Stimulated activated CD8-positive, alpha-beta memory T cell treated with anti-CD3 and anti-CD28 coated beads, Interleukin-12 subunit alpha, Interleukin-12 subunit beta, amount 100 ng/mL, for 24 hours (primary cell): ENCODE results near the gene PDE9A.
"Not testable (repeated sequence)": the region's sequence is repeated elsewhere in the genome, so short reads cannot be mapped to it uniquely, and the experiment has no call there.

Source experiments
- DNase-seq: peaks from one replicate; pipeline ENCODE4 v3.0.0-alpha.2; 2020; ENCODE audit errors: extremely low read depth

The PDE9A gene

DNA sequence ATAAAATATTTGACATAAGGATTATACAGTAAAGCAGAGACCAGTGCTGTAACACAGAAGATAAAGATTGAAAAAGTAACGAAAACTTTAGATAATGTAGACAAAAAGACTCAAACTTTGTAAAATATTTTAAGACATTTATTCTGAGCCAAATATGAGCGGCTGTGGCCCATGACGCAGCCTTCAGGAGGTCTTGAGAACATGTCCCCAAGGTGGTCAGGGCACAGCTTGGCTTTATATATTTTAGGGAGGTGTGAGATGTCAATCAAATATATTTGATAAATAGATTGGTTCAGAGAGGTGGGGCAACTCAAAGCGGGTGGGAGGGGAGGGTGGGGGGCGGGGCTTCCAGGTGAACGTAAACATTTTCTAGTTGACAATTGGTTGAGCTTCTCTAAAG is 144.7 kb downstream of the PDE9A start:
- DNase-seq: no peak

DNA sequence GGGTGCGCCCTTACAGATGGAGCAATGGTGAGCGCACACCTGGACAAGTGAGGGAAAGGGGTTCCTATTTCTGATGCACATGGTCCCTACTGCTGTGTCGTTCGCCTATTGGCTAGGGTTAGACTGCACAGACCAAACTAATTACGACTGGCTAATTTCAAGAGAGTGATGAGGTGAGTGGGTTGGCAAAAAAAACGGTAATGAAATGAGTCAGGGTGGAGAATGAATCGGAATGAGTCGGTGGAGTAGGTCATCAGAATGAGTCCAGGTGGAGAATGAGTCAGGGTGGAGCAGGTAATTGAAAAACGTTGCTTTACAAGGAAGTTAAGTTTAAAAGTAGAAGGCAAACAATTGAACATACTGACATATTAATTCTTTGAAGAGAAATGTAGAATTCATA is 146.1 kb downstream of the PDE9A start:
- no peak for DNase-seq

DNA sequence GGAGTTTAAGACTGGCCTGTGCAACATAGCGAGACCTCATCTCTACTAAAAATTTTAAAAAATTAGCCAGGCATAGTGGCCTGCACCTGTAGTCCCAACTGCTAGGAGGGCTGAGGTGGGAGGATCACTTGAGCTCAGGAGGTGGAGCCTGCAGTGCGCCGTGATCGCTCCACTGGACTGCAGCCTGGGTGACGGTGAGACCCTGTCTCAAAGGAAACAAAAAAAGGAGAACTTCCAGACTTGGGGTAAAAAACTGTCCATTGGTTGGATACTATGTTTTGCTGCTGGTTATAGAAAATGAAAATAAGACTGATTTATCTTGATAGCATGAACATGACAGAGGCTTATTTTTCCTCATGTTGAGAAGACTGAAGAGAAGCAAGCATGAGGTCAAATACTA is 146.5 kb downstream of the PDE9A start:
- DNase-seq: no peak

DNA sequence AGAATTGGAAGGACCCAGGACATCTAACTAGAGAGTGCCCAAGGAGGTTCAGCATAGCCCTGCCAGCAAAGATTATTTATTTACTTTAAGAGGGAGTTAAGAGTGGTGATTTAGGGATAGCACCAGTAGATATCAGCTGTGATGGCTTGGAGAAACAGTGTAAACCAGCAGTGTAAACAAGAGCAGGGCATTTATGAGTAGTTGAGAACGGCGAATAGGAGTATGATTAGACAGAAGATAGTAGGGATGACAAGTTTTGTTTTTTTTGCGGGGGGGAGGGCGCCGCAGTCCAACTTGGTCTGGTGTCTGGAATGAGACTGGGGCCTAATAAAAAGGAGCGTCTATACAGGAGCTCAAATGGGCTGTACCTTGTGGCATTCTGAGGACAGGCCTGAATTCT is 148.2 kb downstream of the PDE9A start:
- not testable (repeated sequence) for DNase-seq

DNA sequence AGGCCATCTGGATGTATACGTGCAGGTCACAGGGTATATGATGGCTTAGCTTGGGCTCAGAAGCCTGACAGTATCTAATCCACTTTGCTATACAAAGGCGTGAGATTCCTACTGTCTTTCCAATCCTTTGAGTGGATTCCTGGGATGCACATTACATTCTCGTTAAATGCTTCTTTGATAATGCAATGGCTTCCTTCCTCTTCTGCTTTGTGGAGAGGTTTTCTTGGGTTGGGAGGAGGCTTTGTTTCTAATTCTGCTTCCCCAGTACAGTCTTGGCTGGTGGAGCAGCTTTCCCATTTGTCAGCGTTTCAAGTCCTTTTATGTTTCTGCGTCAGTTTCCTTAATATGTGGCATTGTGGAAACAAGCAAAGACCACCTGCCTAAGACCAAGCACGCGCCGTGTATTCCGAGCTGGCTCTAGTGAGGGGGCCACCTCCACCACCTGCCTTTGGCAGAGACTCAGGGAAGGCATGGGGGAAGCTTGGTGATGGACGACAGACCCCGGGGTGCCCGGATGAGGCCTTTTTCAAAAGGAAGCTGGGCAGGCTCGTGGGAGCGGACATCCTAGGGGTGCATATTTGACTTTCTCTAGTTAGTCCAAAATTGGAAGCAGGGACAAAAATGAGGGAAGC is 153.2 kb downstream of the PDE9A start:
- no peak for DNase-seq

DNA sequence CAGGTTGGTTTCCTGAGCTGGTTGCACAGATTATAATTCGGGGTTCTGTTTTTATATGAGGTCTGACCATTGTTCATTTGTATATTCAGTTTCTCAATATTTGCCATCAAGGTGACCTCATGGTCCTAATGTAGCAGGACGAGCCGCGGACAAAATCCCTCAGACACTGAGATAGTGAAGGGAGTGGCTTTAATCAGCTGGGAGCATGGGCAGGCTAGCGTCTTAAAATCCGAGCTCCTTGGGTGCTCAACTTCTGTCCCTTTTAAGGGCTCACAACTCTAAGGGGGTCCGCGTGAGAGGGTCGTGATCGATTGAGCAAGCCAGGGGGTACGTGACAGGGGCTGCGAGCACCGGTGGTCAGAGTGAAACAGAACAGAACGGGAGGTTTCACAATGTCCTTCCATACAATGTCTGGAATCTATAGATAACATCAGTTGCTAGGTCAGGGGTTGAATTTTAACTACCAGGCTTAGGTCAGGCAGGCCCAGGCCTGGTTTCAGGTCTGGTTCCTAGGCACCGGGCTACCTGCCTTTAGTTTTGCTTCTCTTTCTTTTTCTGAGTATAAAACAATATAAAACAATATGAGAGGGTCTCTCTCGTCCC is 154.0 kb downstream of the PDE9A start:
- DNase-seq: not testable (repeated sequence)

DNA sequence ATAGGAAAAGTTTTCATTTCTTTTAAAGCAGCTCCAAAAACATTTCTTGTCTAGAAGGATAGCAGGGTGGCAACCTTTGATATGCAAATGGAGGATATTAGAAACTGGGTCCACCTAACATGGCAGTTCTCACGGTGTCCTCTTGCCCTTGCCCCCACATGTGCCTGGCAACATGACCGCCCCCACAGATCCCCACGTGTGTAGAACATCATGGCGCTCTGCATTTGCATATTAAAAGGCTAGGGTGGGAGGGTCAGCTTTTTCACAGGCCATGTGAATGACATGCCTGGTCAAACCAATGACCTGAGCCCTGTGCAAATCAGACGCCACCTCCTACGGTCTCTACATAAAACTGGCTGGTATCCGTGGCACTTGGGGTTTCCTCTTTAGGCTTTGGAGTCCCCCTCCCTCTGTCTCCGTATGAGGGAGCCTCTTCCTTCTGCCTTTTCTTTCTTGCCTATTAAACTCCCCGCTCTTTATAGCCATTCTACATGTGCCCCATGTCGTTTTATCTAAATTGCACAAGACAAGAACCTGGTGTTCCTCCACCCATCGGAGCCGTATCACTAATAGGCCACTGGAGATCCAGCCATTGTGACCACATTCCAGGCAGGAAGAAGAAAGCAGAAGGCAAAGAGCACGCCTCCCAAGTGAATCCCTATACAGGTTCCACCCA is 154.7 kb downstream of the PDE9A start:
- DNase-seq: no peak

DNA sequence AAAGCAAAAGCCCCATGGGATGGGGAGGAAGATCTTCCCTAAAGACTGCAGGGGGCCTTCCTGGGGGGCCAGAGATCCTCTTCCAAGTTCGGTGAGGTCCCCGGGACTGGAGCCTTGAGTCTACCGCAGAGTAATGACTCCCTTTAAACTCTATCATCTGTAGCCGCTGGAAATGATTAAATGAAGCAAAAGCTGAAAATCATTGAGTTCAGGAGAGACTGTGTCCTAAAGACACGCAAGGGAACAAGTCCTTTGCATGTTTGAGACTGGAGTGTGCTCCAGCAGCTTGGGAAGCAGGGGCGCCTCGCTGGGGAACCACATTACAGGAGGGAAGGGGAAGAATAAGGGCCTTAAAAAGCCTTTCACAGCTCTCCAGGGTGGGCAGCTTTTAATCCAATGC is 155.8 kb downstream of the PDE9A start:
- DNase-seq: no peak

DNA sequence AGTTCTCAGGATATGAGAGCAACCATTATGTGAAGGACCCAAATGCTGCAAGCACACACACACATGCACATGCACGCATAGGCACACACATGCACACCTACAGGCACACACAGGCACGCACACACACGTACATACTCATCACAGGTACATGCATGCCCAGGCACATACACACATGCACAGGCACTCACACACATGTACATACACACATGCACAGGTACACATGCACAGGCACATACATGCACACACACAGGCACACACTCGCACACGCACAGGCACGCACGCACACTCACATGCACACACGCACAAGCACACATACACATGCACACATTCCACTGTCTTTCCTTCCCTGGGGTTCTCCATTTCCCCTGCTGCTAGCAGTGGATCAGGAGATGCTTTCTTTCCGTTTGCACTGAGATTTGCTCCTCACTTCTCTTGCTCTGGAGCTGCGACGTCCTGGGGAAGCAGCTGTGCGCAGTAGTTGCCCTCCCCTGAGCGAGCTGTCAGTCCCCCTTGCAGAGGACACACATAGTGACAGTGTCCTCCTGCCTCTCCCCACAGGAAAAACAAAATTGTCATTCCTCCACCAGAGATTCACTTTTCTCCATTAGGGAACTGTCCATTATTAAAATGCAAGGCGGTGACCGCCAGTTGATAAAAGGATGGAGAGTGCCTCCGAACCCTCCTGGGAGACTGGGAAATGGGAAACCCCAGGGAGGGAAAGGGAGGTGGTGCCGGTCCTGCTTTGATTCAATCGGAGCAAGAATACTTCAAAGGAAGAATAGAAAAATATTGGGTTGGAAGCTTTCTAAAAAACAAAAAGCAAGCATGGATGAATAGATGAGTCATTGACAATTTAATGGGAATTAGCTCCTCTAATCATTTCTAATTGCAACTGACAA is 156.4 kb downstream of the PDE9A start:
- no peak for DNase-seq

DNA sequence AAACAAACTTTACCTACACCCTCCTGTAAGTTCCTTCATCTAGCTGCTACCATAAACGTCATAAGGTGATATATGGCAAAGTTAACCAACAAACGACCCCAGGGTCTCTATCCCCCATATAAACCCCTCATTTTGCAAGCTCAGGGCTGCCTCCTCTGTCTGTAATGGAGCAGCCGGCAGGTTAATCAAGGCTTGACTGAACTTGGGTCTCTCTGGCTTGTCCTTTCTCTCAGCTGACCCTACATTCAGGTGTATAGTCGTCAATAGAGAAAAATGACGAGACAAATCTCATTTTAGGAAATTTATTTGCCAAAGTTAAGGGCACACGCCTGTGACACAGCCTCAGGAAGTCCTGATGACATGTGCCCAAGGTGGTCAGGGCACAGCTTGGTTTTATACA is 158.5 kb downstream of the PDE9A start:
- no peak for DNase-seq

DNA sequence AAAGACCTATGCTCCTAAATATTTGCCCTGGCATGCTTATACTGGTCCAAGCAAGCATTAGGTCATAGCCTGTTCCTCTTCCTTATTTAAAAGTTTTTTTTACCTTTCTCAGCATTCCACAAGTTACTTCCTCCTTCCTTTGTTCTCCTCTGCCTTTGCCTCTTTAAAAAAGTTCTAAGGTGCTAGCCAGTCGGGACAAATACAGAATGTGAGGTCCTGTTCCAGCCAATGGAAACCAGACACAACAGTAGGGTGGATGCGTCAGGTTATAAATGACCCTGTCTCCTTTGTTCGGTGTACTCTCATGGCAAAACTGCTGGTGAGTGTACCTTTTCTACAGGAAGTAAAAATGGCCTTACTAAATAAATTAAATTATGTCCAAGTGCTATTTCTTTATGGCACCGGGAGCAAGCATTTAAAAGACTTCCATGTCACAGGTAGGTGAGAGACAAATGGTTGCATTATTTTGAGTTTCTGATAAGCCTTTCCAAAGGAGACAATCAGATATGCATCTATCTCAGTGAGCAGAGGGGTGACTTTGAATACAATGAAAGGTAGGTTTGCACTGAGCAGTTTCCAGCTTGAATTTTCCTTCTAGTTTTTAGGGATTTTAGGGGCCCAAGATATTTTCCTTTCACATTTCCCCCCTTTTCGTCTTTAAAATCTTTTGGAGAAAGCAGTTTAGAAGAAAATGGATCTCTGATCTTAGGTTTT is 159.3 kb downstream of the PDE9A start:
- not testable (repeated sequence) for DNase-seq

DNA sequence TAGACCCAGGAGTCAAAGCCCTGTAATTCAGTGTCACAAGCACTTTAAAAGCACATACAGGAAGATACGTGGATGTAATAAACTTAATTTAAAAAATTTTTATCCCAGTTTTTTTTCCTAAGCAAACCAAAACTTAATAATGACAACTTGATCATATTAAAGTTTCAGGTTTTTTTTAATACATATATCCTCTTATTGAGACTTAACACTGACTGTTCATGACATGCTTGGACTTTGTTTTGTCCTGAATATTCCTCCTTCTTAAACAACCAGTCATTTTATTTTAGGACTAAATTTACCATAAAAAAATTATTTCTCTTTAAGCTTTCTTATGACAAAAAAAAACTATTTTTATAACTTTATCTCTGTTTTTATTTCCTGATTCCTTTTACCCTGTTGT is 161.8 kb downstream of the PDE9A start:
- DNase-seq: no peak

DNA sequence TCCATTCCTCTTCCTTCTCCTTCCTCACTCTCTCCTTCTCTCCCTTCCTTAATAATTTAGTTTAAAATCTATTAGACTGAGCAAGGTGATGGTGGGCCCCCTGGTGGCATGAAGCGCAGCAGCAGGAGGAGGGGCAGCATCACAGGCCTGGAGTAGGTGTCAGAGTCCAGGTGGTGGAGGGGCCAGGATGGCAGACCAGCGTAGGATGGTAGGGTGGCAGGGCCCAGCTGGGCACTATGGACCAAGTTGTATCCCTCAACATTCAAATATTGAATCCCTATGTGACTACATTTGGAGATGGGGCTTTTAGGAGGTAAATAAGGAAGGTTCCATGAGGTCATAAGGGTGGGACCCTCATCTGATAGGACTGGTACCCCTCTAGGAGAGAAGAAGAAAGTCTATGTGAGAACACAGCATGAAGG is 164.9 kb downstream of the PDE9A start:
- no peak for DNase-seq

DNA sequence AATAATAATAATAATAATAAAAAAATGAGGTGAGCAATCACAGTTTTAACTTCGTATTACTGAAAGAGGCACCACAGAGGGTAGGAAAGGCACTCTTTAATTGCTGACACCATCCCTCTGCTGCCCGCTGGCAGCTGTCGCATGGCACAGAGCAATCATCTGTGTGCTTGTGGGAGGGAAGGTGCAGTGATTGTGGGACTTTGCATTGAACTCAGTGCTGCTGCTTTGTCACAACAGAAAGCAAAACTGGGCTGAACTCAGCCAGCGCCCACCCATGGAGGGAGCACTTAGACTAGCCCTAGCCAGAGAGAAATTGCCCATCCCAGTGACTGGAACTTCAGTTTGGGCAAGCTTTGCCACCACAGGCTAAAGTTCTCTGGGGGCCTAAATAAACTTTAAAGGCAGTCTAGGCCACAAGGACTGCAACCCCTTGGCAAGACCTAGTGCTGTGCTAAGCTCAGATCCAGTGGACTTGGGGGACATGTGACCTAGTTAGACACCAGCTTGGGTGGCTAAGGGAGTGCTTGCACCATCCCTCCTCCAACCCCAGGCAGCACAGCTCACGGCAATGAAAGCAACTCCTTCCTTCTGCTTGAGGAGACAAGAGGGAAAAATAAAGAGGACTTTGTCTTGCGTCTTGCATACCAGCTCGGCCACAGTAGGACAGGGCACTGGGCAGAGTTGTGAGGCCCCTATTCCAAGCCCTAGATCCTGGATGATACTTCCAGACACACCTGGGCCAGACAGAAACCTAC is 166.6 kb downstream of the PDE9A start:
- DNase-seq: no peak

DNA sequence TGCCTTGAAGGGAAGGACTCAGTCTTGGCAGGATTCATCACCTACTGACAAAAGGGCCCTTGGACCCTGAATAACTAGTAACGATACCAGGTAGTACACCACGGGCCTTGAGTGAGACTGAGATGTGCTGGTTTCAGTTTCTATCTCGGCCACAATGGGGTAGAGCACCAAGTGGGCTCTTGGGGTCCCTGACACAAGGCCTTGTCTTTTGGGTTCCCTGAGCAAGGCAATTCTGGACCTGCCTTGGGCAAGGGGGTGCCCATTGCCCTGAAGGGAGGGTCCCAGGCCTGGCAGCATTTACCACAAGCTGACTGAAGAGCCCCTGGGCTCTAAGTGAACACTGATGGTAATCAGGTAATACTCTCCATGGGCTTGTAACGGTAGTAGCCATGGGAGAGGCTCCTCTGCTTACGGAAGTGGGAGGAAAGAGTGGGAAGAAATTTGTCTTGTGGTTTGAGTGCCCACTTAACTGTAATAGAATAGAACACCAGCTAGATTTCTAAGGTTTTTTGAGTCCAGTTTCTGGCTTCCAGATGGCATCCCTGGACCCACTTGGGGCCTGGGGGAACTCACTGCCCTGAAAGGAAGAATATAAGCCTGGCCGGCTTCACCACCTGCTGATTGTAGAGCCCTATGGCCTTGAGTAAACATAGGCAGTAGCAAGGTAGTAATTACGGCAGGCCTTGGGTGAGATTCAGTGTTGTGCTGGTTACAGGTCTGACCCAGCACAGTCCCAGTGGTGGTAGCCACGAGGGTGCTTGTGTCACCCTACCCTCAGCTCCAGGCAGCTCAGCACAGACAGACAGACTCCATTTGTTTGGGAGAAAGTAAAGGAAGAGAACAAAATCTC is 167.4 kb downstream of the PDE9A start:
- no peak for DNase-seq
